GOT3 (cell line): ENCODE results near the gene RAD51B.

Source experiments
- DNase-seq: peaks from one replicate; lab custom pipeline; 2025; ENCODE audit warnings: mixed read lengths; lab: John Stamatoyannopoulos, UW

RAD51B gene

DNA sequence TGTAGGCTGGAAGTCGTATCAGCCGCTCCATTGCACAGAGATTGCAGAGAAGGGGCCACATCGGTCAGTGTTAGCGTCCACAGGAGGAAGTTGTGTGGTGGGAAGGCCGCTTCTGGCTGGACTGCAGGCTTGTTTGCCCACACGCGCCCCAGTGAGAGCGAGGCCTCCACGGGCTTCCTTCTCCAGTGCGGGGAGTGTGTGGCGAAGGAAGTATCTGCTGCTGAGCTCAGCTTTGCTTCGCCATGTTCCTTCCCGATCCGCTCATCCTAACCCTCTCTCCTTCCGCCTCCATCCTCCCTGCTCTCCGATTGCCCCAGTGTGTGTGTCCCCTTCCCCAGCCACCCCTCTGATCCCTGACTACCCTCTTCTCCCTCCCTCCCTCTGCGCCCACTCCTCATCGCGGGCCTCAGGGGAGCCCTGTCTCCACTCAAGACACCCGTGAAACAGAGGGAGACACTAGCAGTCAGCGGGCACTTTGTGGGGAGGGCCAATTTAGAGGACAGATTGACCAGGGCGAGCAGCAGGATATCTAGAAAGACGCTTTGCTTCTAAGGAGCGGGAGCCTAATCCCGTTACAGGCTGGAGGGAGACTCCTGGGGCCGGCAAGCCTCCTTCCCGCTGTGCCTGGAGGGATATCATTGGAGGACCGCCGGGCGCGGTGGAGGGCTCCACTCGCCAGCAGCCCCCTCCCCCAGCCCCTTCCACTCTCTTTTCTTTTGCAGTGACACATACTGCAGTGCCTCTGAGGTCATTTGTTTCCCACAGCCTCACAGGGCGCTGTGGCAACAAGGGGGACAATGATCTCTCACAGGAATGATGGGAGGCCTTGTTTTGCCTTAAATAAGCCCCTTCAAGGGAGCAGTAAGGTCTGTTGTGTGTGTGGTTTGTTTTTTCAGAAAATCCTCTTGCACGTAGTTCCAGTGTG lies 544.5 kb downstream of the RAD51B start:
- no peak for DNase-seq

DNA sequence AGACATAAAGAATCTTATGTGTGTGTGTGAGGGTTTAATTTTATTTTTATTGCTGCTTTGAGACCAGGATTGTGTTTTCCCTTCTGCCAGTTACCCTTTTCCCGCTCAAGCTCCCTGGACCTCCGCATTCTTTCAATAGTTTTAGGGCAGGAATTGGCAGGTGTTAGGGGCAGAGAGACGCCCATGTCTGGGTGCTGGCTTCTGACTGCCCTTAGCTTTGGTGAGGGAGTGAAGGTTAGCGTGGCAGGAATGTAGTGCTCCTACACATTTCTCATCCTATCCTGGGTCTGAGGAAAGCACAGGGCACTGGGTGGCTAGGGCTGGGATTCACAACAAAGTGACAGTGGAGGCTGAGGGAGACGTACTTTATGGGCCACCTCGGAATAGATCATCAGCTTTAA lies 545.2 kb downstream of the RAD51B start:
- DNase-seq: no peak

DNA sequence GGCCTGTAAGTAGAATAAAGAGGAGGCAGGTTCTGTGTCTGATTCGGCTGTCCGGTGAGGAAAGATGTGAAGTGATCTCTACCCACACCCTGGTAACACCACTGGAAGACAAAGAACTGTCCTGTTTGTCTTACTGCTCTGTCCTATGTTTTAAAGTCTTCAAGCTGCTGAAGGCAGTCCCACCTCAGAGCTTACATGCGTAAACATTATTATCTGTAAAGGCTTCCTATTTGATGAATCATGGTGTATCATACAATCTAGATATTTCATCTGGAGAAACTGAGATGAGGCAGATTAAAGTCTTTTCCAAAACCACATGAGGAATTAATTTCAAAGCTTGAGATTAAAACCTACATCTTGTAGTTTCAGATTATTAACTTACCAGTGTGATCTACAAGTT lies 545.6 kb downstream of the RAD51B start:
- DNase-seq: no peak

DNA sequence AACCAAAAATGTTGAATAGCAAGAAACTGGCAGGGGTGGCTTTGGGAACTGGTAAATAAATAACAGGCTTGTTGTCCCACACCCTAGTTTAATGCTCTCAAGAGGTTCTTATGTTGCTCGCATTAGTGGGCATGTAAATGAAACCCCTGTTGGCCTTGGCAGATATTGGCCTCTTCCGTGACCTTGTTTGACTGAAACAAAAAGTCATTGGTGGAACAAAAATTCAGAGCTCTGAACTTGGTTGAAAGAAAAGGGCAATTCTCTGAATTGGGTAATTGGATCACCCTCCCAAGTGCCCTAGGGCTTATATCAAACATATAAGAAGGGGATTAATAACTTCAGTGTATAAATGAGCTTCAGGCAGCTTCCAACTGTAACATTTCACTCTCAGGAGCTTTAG lies 547.1 kb downstream of the RAD51B start:
- DNase-seq: no peak

DNA sequence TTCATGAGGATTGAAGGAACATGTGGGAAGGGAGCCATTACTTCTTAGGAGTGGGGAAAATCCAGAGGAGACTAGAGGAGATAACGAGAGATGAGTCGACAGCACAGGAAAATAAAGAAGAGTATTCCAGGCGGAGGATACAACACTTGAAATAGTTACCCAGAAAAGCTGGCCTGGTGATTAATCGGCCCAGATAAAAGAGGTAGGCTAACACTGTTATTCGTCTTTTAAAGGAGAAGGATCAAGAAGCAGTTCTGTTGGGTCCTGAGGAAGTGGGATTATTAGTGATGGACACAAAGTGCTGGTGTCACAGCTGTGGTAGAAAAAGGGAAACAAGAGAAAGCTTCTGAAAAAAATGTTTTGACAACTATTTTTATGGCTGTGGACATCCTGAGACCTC lies 548.0 kb downstream of the RAD51B start:
- no peak for DNase-seq

DNA sequence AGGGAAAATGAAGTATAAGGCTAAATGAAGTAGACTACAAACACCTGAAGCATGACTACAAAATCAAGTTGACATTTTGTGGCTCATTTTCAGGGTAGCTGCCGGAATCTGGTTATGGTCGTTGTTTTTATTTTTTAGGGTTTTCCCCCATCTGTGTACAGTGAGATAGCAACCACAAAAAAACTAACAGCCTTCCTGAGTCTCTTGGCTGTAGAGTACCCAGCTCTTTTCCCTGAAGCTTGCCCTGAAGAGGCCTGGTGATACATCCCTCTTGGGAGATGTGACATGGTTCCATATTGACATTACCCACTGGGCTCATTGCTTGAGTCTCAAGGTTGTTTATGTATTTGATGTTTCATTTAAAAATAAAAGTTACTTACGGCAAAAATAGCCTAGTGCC lies 549.3 kb downstream of the RAD51B start:
- DNase-seq: no peak

DNA sequence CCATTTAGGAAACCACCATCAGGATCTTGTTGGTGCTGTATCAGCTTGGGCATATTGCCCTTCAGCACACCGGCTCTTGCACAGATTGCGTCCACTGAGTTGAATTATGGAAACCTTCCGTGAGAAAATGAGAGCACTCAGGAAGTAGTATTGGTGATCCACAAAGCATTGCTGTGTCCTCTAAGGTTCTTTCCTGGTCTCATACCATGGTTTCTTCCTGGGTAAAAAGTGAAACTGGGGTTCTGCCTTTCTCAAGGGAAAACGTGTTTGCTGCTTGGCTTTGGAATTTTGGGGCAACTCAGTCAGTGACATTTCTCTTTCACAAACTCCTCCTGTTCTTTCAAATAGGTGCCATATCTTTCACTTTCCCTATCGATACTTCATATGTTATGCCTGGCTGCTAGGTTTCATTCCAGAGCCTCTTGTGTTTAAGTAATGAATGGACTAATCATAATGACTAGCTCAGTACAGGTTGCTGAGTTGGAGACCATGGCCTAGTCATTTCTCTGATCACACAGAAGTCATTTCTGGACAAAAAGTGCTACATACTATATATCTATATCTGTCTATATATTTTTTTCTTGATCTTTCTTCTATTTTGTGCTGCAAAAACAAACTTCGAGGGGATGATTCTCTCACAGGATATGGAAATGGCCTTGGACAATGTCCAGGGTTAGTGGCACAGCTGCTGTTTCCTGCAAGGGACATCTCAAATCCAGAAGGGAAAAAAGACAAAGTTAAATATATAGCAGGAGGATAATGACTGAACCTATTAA lies 549.9 kb downstream of the RAD51B start:
- DNase-seq: no peak

DNA sequence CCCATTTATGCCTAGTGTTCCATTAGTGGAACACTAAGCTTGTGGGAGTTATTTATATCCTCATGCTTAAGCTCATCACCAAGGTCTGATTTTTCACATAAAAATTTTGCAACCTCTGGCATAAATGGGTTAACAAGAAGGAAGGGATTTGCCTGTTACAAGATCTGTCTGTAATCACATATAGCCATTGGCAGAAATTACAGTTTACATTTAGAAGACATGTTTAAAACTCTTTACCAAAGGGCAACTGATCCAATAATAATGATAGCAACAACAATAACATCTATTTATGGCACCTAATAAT lies 550.4 kb downstream of the RAD51B start:
- DNase-seq: no peak

DNA sequence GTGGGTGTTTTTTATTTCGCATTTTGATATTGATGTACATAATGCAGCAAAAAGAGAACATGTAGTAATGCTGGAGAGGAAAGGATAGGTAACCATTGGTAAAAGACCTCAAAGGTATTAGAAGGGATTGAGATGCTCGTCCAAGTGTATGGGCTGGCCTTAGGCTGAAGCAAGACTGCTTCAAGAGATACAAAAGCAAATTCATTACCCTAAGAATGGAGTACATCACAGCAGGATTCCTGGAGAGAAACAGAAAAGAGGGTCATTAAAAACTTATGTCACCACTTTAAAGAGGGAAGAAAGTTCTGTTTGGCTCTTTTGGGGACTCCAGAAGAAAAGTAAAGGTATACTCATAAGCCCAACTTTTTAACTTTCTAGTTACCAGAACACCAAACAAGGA lies 552.8 kb downstream of the RAD51B start:
- no peak for DNase-seq

DNA sequence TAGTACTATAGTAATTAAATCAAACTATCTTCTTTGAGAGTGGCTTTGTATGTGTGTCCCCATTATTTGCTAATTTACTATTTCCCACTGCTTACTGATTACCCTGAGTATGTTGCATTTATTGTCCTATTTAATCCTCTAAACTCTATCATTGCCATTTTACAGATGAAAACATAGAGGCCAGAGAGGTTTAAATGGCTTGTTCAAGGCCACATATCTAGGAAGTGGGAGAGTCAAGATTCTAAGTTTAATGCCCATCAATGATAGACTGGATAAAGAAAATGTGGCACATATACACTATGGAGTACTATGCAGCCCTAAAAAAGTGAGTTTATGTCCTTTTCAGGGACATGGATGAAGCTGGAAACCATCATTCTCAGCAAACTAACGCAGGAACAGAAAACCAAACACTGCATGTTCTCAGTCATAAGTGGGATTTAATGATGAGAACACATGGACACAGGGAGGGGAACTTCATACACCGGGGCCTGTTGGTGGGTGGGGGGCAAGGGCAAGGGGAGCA lies 553.6 kb downstream of the RAD51B start:
- no peak for DNase-seq

DNA sequence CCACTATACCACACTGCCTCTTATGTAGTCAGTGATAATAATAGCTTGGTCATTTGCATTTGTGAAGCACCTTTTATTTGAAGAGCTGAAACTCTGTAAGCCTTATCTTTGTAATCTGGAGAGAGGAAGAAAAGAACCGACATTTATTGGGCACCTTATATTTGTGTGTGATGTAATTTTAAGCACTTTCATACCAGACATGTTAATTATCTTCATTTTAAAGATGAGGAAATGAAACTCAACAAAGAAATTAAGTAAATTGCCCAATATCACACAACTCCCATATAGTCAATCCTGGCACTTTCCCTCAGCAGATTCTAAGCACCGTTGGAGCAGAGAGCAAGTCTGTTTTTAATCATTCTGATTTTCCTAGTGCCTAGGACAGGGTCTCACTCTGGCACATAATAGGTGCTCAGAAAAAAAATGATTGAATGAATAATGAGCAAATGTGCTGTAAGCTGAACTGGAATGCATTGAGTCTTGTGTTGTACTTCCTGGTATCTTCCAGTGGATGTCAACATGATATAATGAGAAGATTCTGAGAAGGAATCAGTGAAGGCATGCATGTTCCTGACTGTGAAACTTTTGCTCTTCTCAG lies 554.4 kb downstream of the RAD51B start:
- no peak for DNase-seq

DNA sequence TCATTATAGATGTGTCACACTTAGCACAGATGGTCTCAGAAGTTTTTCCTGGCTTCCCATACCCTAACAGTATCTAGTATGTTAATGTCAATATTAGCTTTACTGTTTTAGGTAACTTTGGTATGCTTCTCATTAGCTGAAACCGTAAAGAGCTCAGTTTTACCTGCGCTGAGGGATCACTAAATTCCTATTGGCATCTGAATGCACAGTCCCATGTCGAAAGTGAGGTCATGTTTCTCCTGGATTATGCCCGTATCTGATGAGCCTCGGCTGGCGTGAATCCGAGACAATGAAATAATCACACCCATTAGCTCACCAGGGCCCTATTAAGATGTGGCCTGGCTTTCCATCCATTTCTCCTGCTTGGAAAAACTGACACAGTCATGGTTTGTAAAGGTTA lies 555.1 kb downstream of the RAD51B start:
- no peak for DNase-seq

DNA sequence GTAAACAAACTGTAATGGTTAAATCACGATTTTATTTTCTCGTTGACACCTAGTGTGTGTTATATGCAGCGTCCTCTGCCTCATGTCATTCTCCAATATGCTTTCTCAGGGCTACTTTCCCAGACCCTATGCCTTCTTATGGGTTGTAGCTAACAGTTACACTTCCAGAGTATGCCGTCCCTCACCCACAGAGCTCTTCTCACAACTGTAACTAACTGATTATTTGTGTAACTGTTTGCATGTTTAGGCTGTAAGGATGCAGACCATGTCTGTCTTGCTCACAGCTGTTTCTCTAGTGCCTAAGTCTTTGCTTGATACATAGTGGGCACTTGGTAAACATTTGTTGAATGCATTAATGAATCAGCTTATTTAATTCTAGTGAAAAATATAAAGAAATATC lies 555.8 kb downstream of the RAD51B start:
- DNase-seq: no peak

DNA sequence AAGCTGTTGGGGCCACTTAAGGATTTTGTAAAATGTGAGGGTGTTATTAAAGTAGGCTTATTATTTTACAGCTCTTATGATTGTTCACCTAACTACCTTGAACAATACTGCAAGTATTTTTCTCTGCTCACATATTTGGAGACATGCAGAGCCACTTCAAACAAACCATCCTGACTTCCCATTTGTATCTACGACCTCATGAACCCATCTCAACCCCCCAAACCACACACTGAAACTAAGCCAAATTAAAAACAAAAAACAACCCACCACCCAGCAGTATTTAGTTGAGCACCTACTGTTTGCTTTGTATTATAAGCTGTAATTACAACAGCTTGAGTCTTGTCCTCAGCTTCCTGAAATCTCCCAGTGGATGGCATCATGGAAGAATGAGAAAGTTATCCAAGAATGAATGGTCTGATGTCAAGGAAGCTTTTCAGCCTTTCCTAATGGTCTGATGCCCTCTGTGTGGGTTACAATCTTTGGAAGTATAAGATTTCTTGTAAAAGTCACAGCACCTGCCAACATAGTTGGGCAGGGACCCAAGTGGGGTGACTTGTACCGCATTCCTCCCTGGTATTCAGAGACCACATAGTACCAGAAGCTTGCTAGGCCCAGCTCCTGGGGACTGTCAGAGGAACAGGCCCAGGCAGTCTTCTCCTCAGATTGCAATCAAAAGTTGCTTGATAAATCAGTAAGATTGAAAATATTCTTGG lies 556.6 kb downstream of the RAD51B start:
- no peak for DNase-seq

DNA sequence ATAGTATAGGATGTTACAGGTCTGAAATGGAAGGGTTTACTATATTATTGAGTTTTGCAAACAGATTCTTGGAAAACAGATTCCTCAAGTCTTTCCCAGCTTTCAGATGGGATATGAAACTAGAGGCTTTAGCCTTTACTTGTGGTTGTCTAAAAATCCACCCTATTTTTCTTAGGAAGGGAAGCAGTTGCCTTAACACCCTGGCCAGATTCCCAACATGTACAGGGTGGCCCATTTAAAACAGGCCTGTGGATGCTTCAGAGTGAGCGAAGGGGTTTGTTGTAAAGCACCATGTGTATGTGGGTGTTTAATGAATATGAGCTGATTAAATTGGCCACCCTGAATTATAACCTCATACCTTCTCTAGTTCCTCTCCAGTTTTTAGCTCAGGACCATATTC lies 557.4 kb downstream of the RAD51B start:
- no peak for DNase-seq

DNA sequence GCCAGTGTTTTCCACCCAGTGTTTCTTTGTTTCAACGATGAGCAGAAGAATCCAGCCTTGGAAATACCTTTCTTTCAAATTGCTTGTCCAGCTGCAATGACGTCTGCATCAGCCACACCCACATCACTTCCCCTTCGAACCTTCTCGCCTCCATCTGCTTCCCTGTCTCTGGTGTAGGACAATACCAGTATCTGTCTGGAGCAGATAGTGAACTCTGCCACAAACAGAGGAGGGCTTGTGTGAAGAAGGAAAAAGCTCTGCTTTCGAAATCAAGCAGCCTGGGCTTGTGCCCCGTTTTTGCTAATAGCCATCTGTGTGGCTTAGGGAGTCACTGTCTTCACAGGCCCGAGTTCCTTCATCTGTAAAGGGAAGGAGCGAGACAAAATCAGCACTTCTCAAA lies 557.9 kb downstream of the RAD51B start:
- no peak for DNase-seq

DNA sequence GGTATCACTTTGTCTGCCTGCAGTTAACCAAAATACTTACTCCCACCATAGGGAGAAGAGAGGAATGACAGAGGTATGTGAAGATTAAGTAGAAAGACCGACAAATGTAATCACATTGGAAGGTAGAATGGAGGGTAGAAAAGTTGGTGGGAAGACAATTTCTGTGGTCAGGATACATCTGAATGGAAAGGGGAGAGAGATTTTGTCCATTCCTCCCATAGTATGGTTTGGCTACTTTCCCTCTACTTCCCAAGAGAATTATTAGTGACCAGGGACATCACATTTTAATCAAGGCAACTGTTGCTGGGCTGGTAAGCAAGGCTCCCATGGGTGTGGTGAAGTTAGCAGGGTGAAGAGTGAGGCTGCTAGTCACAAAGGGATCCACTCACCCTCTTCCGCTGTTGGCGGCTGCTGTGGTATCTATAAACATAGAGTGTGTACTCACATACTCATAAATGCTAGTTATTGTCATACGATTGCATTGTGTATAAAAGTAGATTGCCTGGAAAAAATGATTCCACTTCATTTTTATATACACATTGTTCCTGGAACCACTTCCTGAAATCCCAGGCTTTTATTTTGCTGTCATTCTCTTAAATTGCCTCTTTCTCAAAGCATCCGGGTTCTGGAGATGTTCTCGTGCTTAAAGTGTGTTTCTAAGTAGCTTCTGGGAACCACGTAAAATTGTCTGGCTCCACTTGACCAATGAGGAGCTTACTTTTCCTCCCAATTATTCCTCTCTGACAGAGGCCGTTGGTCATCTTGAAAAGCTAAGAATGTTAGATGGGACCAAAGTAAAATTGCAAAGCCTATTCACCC lies 560.1 kb downstream of the RAD51B start:
- DNase-seq: no peak

DNA sequence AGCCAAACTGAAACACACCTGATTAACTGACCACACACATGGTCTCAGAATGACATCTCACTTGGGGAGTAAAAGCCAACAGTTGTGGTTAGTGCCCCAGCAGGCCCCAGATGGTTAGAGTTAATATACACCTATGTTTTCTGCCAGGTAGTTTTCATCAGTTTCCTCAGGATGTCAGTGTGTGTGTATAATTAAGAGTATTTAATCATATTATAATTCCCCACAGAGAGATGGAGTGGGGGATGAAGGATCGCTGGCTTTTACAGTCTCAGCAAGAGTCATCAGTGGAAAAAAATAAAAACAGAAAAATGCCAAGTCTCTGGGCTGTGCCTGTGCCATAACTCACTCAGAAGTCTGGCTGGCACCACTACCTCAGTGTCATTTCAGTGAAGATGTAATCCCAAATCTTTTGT lies 560.8 kb downstream of the RAD51B start:
- no peak for DNase-seq

DNA sequence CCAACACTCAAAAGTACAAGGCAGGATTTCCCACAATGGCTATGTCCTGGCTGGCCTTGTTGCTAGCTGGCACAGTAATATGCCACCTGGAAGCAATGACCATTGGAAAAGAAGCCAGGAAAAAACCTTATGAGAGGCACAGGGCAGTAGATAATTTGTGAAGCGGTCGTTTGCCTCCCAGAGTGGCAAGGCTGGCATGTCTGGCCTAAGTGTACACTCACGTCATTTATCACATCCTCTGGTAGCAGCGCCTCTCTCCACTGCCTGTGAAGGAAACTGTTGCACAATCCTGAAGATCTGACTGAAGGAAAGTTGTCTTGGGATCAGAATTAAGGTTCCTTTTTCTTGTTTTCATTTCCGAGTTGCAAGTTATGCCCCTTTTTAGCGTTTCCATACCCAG lies 564.8 kb downstream of the RAD51B start:
- DNase-seq: no peak

DNA sequence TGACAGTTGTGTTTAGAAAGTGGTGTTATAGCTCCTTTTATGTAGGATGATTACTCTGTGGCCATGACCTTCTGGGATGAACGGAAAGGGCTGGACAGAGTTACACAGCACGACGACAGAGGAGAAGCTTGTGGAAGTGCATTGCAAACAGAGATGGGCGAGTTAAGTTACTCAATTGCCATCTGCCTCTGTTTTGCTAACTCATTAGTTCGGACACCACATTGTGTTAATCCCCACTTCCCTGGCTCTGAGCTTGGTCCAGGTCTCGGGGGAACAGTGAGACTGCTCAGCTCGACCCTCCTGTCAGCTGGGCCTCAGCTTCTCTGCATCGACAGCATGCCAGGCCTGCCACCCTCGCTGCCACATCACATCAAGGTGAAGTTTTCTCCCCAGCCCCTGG lies 565.3 kb downstream of the RAD51B start:
- no peak for DNase-seq

DNA sequence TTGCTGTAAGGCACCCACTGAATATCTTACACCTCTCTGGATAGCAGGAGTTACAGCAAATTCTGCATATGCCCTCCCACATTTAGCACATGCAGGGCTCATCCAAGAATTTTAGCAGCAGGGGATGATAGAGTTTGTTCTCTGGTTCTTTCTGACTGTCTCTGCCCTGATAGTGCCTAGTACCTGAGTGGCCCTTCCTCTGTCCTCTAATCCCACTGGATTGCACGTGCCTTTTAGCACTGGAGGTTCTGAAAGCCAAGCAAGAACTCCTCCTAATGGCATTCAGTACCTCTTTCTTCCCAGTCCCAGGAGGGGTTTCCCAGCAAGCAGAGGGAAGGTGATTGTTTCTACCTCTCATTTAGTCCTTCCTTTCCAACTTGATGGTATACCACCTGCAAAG lies 566.9 kb downstream of the RAD51B start:
- DNase-seq: no peak
